Tibial artery (tissue), 4 donors: ENCODE data around the gene LAYN.
A peak's percentile ranks its signal among the peaks of the same experiment; 100 is the strongest.

Experiments used
- DNase-seq, 2 donors: peaks; one replicate each; pipeline ENCODE4 v3.0.0-alpha.2; 2019
- H3K27ac ChIP-seq, 2 donors: fragments of 200-600 bp; sonication (generic) in 1 of 2; 1 replicate in 1 of 2; 2 replicates in 1 of 2; pipeline ENCODE4 v1.5.1; 2018 to 2019; ENCODE audit warnings: mild to moderate bottlenecking in 1 of 2
- H3K27me3 ChIP-seq, 2 donors: fragments of 200-600 bp; sonication (generic) in 1 of 2; one replicate each; pipeline versions ENCODE4 v1.5.1 to v1.6.0; 2016 to 2019
- H3K36me3 ChIP-seq, 3 donors: fragments of 200-600 bp; sonication (generic) in 2 of 3; one replicate each; pipeline ENCODE4 v1.5.1; 2016 to 2019; ENCODE audit warnings: mild to moderate bottlenecking in 2 of 3
- H3K4me1 ChIP-seq, 4 donors: fragments of 200-600 bp; sonication (generic) in 2 of 4; 1 replicate in 3 of 4; 2 replicates in 1 of 4; pipeline ENCODE4 v1.5.1; 2016 to 2019
- H3K4me3 ChIP-seq, 2 donors: fragments of 200-600 bp; sonication (generic) in 1 of 2; 1 replicate in 1 of 2; 2 replicates in 1 of 2; pipeline ENCODE4 v1.5.1; 2018 to 2019; ENCODE audit warnings: mild to moderate bottlenecking in 2 of 2
- H3K9me3 ChIP-seq, 3 donors: fragments of 200-600 bp; sonication (generic) in 1 of 3; one replicate each; pipeline ENCODE4 v1.5.1; 2016 to 2019
- intact Hi-C: fragments of 100-400 bp; cut with DNase I; formaldehyde crosslinking; loops from one replicate; pipeline ENCODE4 v1.15.0; 2023; ENCODE audit warnings: low total_unique reads
- TF ChIP-seq, protein P1 (sequence below), 2 experiments: fragments of 200-600 bp in 1 of 2; fragments of 450-650 bp in 1 of 2; IDR thresholded peaks; one replicate each; pipeline ENCODE4 v1.5.1; 2017 to 2019; ENCODE audit warnings: antibody characterized with exemption in 2 of 2, mild to moderate bottlenecking in 1 of 2, moderate library complexity in 1 of 2

LAYN gene, protein sequence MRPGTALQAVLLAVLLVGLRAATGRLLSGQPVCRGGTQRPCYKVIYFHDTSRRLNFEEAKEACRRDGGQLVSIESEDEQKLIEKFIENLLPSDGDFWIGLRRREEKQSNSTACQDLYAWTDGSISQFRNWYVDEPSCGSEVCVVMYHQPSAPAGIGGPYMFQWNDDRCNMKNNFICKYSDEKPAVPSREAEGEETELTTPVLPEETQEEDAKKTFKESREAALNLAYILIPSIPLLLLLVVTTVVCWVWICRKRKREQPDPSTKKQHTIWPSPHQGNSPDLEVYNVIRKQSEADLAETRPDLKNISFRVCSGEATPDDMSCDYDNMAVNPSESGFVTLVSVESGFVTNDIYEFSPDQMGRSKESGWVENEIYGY

DNA sequence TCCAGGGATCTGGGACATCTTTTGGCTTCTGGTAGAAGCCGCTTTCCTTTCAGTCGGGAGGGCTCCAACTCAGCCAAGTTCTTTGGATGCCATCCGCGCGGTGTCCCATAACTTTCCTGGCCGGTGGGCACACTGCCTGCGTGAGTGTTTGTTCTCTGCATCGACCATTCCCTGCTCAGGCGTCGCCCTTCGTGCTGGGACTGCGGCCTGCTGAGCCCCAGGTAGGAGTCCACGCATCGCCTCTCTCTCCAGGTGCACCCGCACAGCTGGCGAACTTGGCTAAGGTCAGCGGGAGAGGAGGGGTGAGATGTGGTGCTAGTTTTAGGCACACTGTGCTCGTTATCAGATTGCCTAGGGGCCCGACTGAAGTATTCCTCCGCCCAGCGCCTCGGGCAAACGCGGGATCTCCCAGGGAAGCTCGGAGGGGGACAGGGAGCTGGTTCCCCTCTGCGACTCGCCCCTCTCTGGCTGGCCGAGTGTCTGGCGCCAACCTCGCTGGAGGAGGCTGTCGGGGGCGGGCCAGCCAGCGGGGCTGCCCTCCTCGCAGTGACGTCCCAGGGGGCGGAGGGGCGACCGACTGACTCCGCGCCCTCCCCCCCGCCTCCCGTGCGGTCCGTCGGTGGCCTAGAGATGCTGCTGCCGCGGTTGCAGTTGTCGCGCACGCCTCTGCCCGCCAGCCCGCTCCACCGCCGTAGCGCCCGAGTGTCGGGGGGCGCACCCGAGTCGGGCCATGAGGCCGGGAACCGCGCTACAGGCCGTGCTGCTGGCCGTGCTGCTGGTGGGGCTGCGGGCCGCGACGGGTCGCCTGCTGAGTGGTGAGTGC is at the start of gene LAYN:
Gene LAYN, plus strand, starts transcription at position 607 of the 823 bp plus-strand sequence. Its CDS starts 124 bp downstream, at position 731.
- intact Hi-C loops: no loop called here
- DNase-seq: peak; percentile 43 to 79
- H3K27me3 ChIP-seq: no peaks in the 10 kb centered on the region

DNA sequence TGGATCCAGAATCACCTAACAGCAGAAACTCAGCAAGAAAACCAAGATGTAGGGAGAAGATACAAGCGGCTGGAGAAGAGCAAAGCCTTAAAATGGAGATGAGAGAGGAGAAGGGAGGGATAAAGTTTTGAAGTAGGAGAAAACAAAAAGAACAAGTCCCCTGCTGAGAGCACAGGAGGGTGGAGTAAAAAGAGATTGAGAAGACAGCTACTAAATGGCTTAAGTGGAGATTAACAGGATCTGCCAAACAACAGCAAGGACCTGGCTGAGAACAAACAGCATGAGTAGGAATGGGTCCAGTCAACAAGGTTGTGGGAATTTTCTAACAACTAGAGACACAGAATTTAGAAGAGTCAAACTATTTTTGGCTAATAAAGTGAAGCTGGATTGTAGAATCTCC is 46.5 kb upstream of the LAYN start:
- no peaks in the 10 kb centered on the region for H3K36me3 ChIP-seq
- TF ChIP-seq, protein P1, sequence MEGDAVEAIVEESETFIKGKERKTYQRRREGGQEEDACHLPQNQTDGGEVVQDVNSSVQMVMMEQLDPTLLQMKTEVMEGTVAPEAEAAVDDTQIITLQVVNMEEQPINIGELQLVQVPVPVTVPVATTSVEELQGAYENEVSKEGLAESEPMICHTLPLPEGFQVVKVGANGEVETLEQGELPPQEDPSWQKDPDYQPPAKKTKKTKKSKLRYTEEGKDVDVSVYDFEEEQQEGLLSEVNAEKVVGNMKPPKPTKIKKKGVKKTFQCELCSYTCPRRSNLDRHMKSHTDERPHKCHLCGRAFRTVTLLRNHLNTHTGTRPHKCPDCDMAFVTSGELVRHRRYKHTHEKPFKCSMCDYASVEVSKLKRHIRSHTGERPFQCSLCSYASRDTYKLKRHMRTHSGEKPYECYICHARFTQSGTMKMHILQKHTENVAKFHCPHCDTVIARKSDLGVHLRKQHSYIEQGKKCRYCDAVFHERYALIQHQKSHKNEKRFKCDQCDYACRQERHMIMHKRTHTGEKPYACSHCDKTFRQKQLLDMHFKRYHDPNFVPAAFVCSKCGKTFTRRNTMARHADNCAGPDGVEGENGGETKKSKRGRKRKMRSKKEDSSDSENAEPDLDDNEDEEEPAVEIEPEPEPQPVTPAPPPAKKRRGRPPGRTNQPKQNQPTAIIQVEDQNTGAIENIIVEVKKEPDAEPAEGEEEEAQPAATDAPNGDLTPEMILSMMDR (IDR thresholded peaks at IDR 0.05): no peak
- no peak for DNase-seq
- H3K9me3 ChIP-seq: no peaks in the 10 kb centered on the region
- no peak overlapping the region for H3K4me3 ChIP-seq
- intact Hi-C loops: no loop called here
- H3K27me3 ChIP-seq: no peaks in the 10 kb centered on the region
- H3K4me1 ChIP-seq: no peaks in the 10 kb centered on the region
- H3K27ac ChIP-seq: no peak overlapping the region

More for the DNA sequence above, at the start of gene LAYN:
- peak within 1 kb of the TSS; percentile 76 to 78 for H3K27ac ChIP-seq
- H3K4me1 ChIP-seq: peaks cover 0 to 26% (median 7%) of the 10 kb centered on the region in 4 donors
- peak within 1 kb of the TSS; percentile 69 to 74 for H3K4me3 ChIP-seq
- H3K36me3 ChIP-seq: peaks cover 0 to 11% (median 0%) of the 10 kb centered on the region in 3 donors
- no peaks in the 10 kb centered on the region for H3K9me3 ChIP-seq
- TF ChIP-seq, protein P1 (IDR thresholded peaks at IDR 0.05): no peak

DNA sequence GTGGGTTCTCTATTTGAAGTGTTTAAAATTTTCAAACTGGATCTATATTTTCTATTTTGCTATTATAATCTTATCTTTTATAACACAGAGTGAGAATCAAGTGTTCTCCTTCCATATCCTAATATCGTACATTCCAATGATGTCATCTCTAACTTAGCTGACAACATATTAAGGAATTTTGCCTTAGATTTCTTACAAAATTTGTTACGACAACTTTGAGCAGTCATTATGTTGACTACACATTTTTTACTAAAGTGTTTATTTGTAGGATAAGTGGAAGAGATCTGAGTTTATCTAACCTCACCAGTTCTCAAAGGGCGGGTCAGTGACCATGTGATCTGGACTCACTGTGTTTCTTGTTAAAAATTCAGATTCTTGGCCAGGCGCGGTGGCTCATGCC is 41.0 kb upstream of the LAYN start:
- Histone ChIP-seq H3K36me3 (no peaks in the 10 kb centered on the region), H3K4me3 (no peak overlapping the region), H3K27ac (no peak overlapping the region), H3K9me3 (no peaks in the 10 kb centered on the region), H3K4me1 (no peaks in the 10 kb centered on the region), H3K27me3 (no peaks in the 10 kb centered on the region)
- no peak for DNase-seq
- TF ChIP-seq, protein P1 (IDR thresholded peaks at IDR 0.05): no peak
- intact Hi-C loops: no loop called here

DNA sequence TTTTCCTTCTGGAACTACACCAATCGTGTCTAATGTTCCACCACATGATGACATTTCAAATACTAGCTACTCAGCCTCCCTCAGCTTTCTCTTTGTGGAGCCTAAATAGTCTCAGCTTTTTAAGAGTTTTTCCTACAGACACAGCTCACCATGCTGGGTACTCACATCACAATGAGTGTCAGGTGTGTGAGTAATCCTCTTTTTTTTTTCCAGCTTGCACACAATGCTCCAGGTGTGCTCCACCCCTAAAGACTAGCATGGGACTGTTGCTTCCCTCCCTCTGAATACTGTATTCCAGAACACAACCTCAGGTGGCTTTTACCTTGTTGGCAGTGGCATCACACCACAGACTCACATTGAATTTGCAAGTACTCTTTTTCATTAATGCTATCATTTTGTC is 40.0 kb upstream of the LAYN start:
- no peaks in the 10 kb centered on the region for H3K9me3 ChIP-seq
- no peaks in the 10 kb centered on the region for H3K36me3 ChIP-seq
- no peaks in the 10 kb centered on the region for H3K4me1 ChIP-seq
- H3K4me3 ChIP-seq: no peak overlapping the region
- intact Hi-C loops: no loop called here
- TF ChIP-seq, protein P1 (IDR thresholded peaks at IDR 0.05): no peak
- H3K27me3 ChIP-seq: no peaks in the 10 kb centered on the region
- no peak for DNase-seq
- no peak overlapping the region for H3K27ac ChIP-seq

DNA sequence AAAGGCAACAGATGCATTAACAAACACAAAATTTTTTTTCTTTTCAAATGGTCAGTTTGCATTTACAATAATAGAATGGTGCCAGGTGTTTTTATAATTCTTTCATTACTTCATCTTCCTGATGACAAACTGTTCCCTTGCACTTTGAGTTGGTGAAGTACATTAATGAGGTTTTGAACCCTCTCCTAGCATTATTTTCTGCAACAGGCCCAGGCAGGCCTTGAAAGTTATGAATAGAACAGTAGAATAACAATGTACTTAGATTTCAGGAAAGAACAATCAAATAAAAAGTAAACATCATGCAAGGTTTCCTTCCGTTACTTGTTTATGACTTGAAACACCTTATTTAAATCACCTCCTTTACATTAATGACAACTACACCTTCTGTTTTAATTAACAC is 37.9 kb upstream of the LAYN start:
- intact Hi-C loops: no loop called here
- H3K4me1 ChIP-seq: no peaks in the 10 kb centered on the region
- no peak for DNase-seq
- no peaks in the 10 kb centered on the region for H3K27me3 ChIP-seq
- no peaks in the 10 kb centered on the region for H3K36me3 ChIP-seq
- no peak overlapping the region for H3K4me3 ChIP-seq
- no peaks in the 10 kb centered on the region for H3K9me3 ChIP-seq
- TF ChIP-seq, protein P1 (IDR thresholded peaks at IDR 0.05): no peak
- H3K27ac ChIP-seq: no peak overlapping the region
